Measurements from ENCODE around the gene TRAM2.
A peak's percentile ranks its signal among the peaks of the same experiment; 100 is the strongest.

Gene TRAM2

DNA sequence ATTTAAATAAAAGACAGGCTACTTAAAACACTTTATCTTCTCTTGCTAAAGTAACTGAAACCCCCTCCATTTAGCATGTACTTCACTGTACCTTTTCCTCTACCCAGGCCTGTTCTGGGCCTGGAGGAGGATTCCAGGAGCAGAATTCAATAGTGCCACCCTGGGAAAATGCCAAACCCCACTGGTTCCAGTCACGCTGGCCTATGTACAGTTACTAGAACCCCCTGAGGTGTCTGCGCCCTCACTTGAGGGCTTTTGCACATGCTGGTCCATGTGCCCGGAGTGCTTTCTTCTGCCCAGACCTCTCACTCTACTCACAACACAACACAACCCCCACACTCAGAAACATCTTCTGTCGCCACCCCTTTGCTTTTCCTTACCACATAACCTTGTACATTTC lies 45.5 kb downstream of the TRAM2 start:
- Mint-ChIP-seq H3K36me3 (ENCODE audit: low read depth) (peaks cover 58% of the 10 kb centered on the region), H3K27ac (no peak overlapping the region), H3K4me1 (ENCODE audit: low read depth) (peaks cover 7% of the 10 kb centered on the region), H3K9me3 (no peaks in the 10 kb centered on the region), H3K4me3 (no peak overlapping the region), H3K27me3 (no peaks in the 10 kb centered on the region)
- intact Hi-C loops (cut with micrococcal nuclease): no loop called here

DNA sequence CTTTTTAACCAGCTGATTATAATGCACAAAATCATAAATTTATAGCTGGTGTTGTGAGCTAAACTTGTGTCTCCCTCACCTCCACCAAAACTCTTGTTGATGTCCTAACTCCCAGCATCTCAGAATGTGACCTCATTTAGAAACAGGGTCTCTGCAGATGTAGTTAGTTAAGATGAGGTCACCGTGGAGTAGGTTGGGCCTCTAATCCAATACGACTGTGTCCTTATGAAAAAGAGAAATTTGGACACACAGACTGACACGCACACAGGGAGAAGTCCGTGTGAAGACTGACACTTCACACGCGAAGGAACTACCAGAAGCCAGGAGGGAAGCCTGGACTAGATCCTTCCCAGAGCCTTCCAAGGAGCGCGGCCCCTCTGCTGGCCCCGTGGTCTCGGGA lies 46.5 kb downstream of the TRAM2 start:
- no peak overlapping the region for H3K27ac Mint-ChIP-seq
- H3K36me3 Mint-ChIP-seq (ENCODE audit: low read depth): peaks cover 61% of the 10 kb centered on the region
- H3K4me1 Mint-ChIP-seq (ENCODE audit: low read depth): peaks cover 9% of the 10 kb centered on the region
- no peak overlapping the region for H3K4me3 Mint-ChIP-seq
- no peaks in the 10 kb centered on the region for H3K27me3 Mint-ChIP-seq
- intact Hi-C loops (cut with micrococcal nuclease): no loop called here
- no peaks in the 10 kb centered on the region for H3K9me3 Mint-ChIP-seq

GRCh38 chr6:52529311-52529710 lies 47.5 kb downstream of the TRAM2 start:
- H3K4me3 Mint-ChIP-seq: no peak overlapping the region
- peaks cover 5% of the 10 kb centered on the region for H3K4me1 Mint-ChIP-seq (ENCODE audit: low read depth)
- no peak overlapping the region for H3K27ac Mint-ChIP-seq
- H3K27me3 Mint-ChIP-seq: no peaks in the 10 kb centered on the region
- peaks cover 52% of the 10 kb centered on the region for H3K36me3 Mint-ChIP-seq (ENCODE audit: low read depth)
- intact Hi-C loops (cut with micrococcal nuclease): no loop called here
- no peaks in the 10 kb centered on the region for H3K9me3 Mint-ChIP-seq

DNA sequence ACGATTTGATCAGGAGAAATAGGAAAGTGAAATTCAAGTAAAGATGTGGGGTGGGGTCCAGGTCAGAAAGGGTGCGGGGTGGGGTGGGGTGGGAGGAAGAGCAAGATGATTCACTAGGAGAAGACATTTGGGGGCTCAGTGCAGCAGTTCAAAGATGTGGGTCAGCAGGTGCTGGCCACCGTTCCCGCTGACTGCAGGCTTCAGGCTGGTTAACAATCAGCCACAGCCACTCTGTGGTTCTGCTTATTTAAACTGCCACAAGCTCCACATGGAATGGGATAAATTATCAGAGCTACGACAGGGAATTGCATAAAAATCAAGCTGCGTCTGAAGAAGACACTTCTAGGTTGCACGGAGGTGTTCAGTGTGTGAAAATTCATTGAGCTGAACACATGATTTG lies 49.4 kb downstream of the TRAM2 start:
- Mint-ChIP-seq H3K4me1 (ENCODE audit: low read depth) (peaks cover 13% of the 10 kb centered on the region), H3K9me3 (no peaks in the 10 kb centered on the region), H3K27ac (no peak overlapping the region), H3K4me3 (no peak overlapping the region), H3K27me3 (no peaks in the 10 kb centered on the region), H3K36me3 (ENCODE audit: low read depth) (peaks cover 38% of the 10 kb centered on the region)
- intact Hi-C loops (cut with micrococcal nuclease): no loop called here

DNA sequence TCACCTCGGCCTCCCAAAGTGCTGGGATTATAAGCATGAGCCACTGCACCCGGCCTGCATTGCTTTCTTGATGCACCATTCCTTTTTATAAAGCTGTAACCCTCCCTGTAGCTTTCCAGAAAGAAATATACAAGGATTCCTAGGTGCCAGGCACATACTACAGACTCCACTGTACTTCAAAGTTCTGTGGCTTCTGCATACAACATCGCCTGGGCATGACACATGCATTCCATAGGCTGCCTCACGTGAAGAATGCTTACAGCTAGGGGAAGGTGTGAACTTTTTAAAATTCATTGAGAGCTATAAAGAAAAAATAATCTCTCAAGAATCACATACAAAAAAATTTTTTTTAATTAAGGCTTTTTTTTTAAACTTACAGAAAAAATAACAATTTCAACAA lies 50.2 kb downstream of the TRAM2 start:
- H3K4me1 Mint-ChIP-seq (ENCODE audit: low read depth): peaks cover 13% of the 10 kb centered on the region

DNA sequence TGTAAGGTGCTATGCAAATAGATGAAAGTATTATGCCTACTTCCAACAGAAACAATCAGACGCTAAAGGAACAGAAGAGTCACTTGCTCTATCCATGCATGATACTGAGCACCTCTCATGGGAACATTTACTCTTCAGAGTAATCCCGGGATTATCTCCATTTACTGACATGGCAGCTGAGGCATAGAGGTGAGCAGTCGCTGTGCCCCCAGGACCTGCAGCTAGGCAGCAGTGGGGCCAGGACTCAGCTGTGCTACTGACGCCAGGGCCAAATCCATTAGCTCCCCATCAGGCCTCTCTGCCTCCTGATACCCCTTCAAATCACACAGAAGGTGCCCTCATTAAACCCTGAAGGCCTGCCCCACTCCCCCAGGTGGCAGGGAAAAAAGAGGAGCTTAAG lies 51.9 kb downstream of the TRAM2 start:
- no peak overlapping the region for H3K4me3 Mint-ChIP-seq
- H3K4me1 Mint-ChIP-seq (ENCODE audit: low read depth): peaks cover 19% of the 10 kb centered on the region
- no peaks in the 10 kb centered on the region for H3K27me3 Mint-ChIP-seq
- intact Hi-C loops (cut with micrococcal nuclease): no loop called here
- peaks cover 30% of the 10 kb centered on the region for H3K36me3 Mint-ChIP-seq (ENCODE audit: low read depth)
- no peaks in the 10 kb centered on the region for H3K9me3 Mint-ChIP-seq
- no peak overlapping the region for H3K27ac Mint-ChIP-seq

More for the DNA sequence above, 50.2 kb downstream of the TRAM2 start:
- Mint-ChIP-seq H3K9me3 (no peaks in the 10 kb centered on the region), H3K27me3 (no peaks in the 10 kb centered on the region), H3K36me3 (ENCODE audit: low read depth) (peaks cover 35% of the 10 kb centered on the region), H3K4me3 (no peak overlapping the region), H3K27ac (no peak overlapping the region)
- intact Hi-C loops (cut with micrococcal nuclease): no loop called here

DNA sequence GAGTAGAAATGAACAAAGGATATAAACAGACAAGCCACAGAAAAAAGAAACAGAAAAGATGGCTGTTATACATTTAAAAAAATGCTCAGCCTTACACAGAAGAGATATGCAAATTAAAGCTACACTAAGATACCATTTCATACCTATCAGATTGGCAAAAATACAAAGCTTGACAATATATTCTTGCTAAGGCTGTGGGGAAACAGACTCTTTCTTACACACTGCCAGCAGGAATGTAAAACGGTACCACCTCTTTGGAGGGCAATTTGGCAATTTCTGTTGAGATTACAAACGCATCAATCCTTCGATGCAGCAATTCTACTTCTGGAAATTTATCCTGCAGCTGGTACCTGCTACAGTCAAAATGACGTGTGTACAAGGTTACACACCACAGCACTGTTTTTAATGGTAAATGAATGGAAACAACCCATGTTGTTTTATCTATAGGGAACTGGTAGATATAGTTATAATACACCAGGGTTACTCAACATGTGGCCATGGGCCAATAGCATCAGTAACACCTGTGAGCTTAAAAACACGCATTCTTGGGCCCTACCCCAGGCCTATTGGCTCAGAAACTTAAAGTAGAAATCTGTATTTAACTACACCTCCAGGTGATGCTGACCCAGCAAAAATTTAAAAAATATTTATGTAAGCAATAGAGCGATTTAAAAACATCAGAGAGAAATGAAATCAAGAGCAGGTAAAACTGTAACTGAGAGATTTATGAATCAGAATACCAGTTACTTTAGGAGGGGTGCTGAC lies 53.3 kb downstream of the TRAM2 start:
- intact Hi-C loops (cut with micrococcal nuclease): no loop called here

GRCh38 chr6:52522655-52523054 lies 54.2 kb downstream of the TRAM2 start:
- intact Hi-C loops (cut with micrococcal nuclease): no loop called here

More for the DNA sequence above, 53.3 kb downstream of the TRAM2 start:
- Mint-ChIP-seq H3K27ac (no peak overlapping the region), H3K4me1 (ENCODE audit: low read depth) (peaks cover 31% of the 10 kb centered on the region), H3K27me3 (no peaks in the 10 kb centered on the region), H3K9me3 (no peaks in the 10 kb centered on the region), H3K36me3 (ENCODE audit: low read depth) (peaks cover 32% of the 10 kb centered on the region), H3K4me3 (no peak overlapping the region)

DNA sequence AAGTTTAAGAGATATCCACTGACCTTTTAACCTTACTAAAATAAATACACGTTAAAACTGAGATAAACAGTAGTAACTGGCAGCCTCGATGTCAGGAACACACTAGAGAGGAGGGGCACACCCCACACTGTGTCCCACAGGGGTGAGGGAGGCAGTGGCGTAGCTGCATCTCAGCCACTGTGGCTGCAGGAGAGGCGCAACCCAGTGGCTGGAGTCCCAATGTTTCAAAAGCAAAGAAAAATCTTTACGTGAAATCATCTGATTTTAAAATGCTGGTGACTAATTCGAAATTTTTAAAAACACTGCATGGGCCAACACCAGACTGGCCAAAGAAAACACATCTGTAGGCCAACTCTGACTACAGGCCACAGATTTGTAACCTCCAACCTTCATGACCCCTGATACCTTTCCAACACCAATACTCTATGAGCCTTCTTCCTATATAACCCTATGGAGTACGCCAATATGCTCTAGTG lies 54.7 kb downstream of the TRAM2 start:
- peaks cover 42% of the 10 kb centered on the region for H3K4me1 Mint-ChIP-seq (ENCODE audit: low read depth)
- no peaks in the 10 kb centered on the region for H3K9me3 Mint-ChIP-seq
- intact Hi-C loops (cut with micrococcal nuclease): no loop called here
- H3K27me3 Mint-ChIP-seq: no peaks in the 10 kb centered on the region
- H3K4me3 Mint-ChIP-seq: no peak overlapping the region
- peaks cover 44% of the 10 kb centered on the region for H3K36me3 Mint-ChIP-seq (ENCODE audit: low read depth)
- no peak overlapping the region for H3K27ac Mint-ChIP-seq

More at GRCh38 chr6:52522655-52523054, 54.2 kb downstream of the TRAM2 start:
- peaks cover 40% of the 10 kb centered on the region for H3K4me1 Mint-ChIP-seq (ENCODE audit: low read depth)
- no peak overlapping the region for H3K4me3 Mint-ChIP-seq
- no peak overlapping the region for H3K27ac Mint-ChIP-seq
- no peaks in the 10 kb centered on the region for H3K9me3 Mint-ChIP-seq
- peaks cover 41% of the 10 kb centered on the region for H3K36me3 Mint-ChIP-seq (ENCODE audit: low read depth)
- no peaks in the 10 kb centered on the region for H3K27me3 Mint-ChIP-seq

DNA sequence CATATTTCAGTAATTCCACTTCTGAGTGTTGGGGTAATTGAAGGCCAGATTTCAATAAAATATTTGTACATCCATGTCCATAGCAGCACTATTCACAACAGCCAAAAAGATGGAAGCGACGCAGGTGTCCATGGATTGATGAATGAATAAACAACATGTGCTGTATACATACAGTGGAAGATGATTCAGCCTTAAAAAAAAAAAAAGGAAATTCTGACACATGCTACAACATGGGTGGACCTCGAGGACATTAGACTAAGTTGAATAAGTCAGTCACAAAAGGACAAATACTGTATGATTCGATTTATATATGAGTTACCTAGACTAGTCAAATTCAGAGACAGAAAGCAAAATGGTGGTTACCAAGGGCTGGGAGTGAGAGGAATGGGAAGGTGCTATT lies 57.2 kb downstream of the TRAM2 start:
- intact Hi-C loops (cut with micrococcal nuclease): no loop called here
- Mint-ChIP-seq H3K9me3 (no peaks in the 10 kb centered on the region), H3K27ac (no peak overlapping the region), H3K4me1 (ENCODE audit: low read depth) (peaks cover 43% of the 10 kb centered on the region), H3K27me3 (no peaks in the 10 kb centered on the region), H3K36me3 (ENCODE audit: low read depth) (peaks cover 57% of the 10 kb centered on the region), H3K4me3 (no peak overlapping the region)

DNA sequence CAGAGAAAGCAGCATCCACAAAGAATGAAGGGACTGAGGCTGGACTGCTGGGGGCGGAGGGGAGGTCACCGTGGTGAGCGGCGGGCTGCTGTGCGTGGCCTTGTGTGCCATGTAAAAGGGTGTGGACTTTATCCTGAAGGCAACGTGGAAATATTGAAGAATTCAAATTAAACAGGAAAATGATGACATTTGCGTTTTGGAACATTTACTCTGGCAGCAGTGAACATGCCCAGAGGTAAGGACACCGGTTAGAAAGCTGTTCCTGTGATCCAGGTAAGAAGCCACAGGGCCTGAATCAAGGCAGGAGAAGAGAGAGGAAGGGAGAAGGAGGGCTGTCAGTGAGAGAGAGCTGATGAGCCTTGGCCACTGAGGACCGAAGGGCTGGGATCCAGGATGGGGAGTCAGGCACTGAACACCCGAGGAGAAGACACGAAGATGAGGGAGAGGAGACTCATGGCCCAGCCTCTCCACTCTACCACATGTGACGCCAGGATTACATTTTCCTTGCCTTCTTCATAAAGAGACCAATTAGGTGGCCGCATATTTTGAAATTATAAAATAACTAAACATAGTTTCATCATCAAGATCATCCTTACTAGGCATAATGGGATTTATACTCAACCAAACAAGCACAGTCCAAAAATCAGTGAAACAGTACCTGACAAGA lies 58.4 kb downstream of the TRAM2 start:
- Mint-ChIP-seq H3K4me3 (no peak overlapping the region), H3K36me3 (ENCODE audit: low read depth) (peaks cover 70% of the 10 kb centered on the region), H3K9me3 (no peaks in the 10 kb centered on the region), H3K4me1 (ENCODE audit: low read depth) (peaks cover 47% of the 10 kb centered on the region), H3K27me3 (no peaks in the 10 kb centered on the region), H3K27ac (peak overlapping the region; percentile 45)
- intact Hi-C loops (cut with micrococcal nuclease): no loop called here

DNA sequence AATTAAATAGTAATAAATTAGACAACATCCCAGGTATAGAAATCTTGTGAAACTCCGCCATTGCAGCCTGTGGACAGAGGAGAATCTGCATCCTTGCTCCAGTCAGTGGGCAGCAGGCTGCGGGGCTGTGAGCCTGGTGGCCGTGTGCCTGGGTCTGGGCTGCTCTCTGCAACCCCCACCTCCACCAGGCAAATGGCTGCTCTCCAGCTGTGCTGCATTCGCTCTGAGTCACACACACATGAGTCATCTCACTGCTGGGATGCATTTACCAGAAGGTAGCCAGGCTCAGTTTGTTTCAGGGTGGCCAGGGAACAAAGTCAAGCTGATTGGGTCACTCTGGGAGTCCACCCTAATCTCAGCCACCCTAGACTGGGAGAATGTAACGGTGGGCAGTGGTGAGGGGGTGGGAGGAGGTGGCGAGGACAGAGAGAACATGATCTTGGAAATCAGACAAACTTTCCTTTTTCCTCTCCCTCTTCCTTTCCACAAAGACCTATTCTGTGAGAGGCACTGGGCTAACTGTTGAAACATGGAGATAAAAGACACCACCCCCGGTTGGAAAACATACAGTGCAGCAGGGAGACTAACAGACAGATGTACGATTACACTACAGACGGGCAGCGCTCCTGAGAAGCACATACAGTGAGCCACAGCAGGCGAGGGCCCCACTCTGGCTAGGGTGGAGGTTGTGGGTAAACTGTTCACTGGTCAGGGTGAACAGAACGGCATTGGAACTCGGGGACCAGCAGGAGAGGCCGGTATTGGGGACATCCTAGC lies 59.2 kb downstream of the TRAM2 start:
- intact Hi-C loops (cut with micrococcal nuclease): no loop called here
- Mint-ChIP-seq H3K27ac (peak overlapping the region; percentile 45), H3K36me3 (ENCODE audit: low read depth) (peaks cover 77% of the 10 kb centered on the region), H3K4me3 (no peak overlapping the region), H3K27me3 (no peaks in the 10 kb centered on the region), H3K9me3 (no peaks in the 10 kb centered on the region), H3K4me1 (ENCODE audit: low read depth) (peaks cover 44% of the 10 kb centered on the region)

DNA sequence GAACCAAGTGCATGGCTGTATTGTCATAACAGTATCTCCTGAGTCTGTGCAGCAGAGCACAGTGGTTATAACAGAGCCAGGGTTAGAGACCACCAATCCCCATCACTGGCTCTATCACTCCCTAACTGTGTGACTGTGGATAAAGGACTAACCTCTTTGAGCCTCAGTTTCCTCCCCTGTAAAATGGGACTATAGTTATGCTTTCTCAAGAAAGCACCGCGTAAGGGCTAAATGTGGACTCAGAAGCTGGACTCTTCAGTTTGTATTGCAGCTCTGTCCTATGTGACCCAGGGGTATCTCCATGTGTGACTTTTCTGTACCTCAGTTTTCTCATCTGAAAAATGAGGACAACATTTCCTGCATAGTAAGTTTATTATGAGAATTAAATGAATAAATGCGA lies 59.9 kb downstream of the TRAM2 start:
- no peak overlapping the region for H3K4me3 Mint-ChIP-seq
- H3K27me3 Mint-ChIP-seq: no peaks in the 10 kb centered on the region
- intact Hi-C loops (cut with micrococcal nuclease): no loop called here
- peaks cover 42% of the 10 kb centered on the region for H3K4me1 Mint-ChIP-seq (ENCODE audit: low read depth)
- H3K9me3 Mint-ChIP-seq: no peaks in the 10 kb centered on the region
- H3K36me3 Mint-ChIP-seq (ENCODE audit: low read depth): peaks cover 84% of the 10 kb centered on the region
- no peak overlapping the region for H3K27ac Mint-ChIP-seq

GRCh38 chr6:52516269-52516668 lies 60.6 kb downstream of the TRAM2 start:
- H3K4me1 Mint-ChIP-seq (ENCODE audit: low read depth): peaks cover 42% of the 10 kb centered on the region
- no peak overlapping the region for H3K27ac Mint-ChIP-seq
- intact Hi-C loops (cut with micrococcal nuclease): no loop called here
- peaks cover 91% of the 10 kb centered on the region for H3K36me3 Mint-ChIP-seq (ENCODE audit: low read depth)
- H3K27me3 Mint-ChIP-seq: no peaks in the 10 kb centered on the region
- H3K4me3 Mint-ChIP-seq: no peak overlapping the region
- H3K9me3 Mint-ChIP-seq: no peaks in the 10 kb centered on the region
